Forelimb muscle (tissue), 1 donor: ENCODE data around the gene ADPRM. TPM values are rescaled to one million over a fixed set of nuclear protein-coding genes. Genes with fewer than 3 reads are reported as not detected.

ENCODE experiments used
- DNase-seq: peaks from one replicate; pipeline ENCODE4 v3.0.0-alpha.2; 2013; ENCODE audit warnings: low read depth
- polyA plus RNA-seq: library from polyadenylated mRNA; unstranded; fragments of 120-200 nt; gene quantifications from one replicate; pipeline ENCODE4 v1.2.1, GENCODE V29; 2013; ENCODE audit not compliant: insufficient read length

ADPRM gene
- polyA plus RNA-seq, 1 donor = 21.4 TPM

GRCh38 chr17:10741416-10742135 is 44.2 kb downstream of the ADPRM start:
- no peak for DNase-seq

- DNase-seq = no peak
Measured at GRCh38 chr17:10742431-10742830, 45.0 kb downstream of the ADPRM start.

- peak; percentile 71 for DNase-seq
Measured at GRCh38 chr17:10743316-10744009, 46.1 kb downstream of the ADPRM start.

GRCh38 chr17:10744501-10745000 is 47.2 kb downstream of the ADPRM start:
- no peak for DNase-seq

- no peak for DNase-seq
Measured at GRCh38 chr17:10745231-10745630, 47.8 kb downstream of the ADPRM start.

GRCh38 chr17:10748531-10749181 is 51.3 kb downstream of the ADPRM start:
- DNase-seq = no peak

- DNase-seq = no peak
Measured at GRCh38 chr17:10750210-10750609, 52.8 kb downstream of the ADPRM start.

GRCh38 chr17:10751563-10751962 is 54.2 kb downstream of the ADPRM start:
- no peak for DNase-seq

GRCh38 chr17:10752696-10753095 is 55.3 kb downstream of the ADPRM start:
- DNase-seq = no peak

- DNase-seq = no peak
Measured at GRCh38 chr17:10754109-10754508, 56.7 kb downstream of the ADPRM start.

- no peak for DNase-seq
Measured at GRCh38 chr17:10754861-10755591, 57.6 kb downstream of the ADPRM start.

GRCh38 chr17:10755592-10756127 is 58.3 kb downstream of the ADPRM start:
- no peak for DNase-seq

GRCh38 chr17:10756185-10756584 is 58.8 kb downstream of the ADPRM start:
- no peak for DNase-seq

- DNase-seq = no peak
Measured at GRCh38 chr17:10756619-10757018, 59.2 kb downstream of the ADPRM start.

- DNase-seq = no peak
Measured at GRCh38 chr17:10757067-10757466, 59.7 kb downstream of the ADPRM start.

- DNase-seq = no peak
Measured at GRCh38 chr17:10757647-10758046, 60.3 kb downstream of the ADPRM start.

GRCh38 chr17:10758062-10758461 is 60.7 kb downstream of the ADPRM start:
- no peak for DNase-seq
